T47D (cell line): ENCODE results near the gene PPP2R5E.
"Not testable (repeated sequence)": the region's sequence is repeated elsewhere in the genome, so short reads cannot be mapped to it uniquely, and the experiment has no call there.

ENCODE experiments used
- DNase-seq, 2 experiments: peaks; one replicate each; pipeline versions ENCODE4 v3.0.0 to v3.0.0-alpha.2; 2011 to 2012; ENCODE audit warnings: low read depth in 1 of 2, low spot score in 1 of 2
- JUND ChIP-seq: IDR thresholded peaks from 2 replicates; pipeline ENCODE4 v1.6.1; 2012; ENCODE audit warnings: low read depth
- in situ Hi-C: cut with HindIII; loops from 2 replicates; pipeline ENCODE4 v1.10.0; 2016; ENCODE audit warnings: low sequenced_read_pairs, low pct_unique_long_range_greater_than_20kb

PPP2R5E gene

DNA sequence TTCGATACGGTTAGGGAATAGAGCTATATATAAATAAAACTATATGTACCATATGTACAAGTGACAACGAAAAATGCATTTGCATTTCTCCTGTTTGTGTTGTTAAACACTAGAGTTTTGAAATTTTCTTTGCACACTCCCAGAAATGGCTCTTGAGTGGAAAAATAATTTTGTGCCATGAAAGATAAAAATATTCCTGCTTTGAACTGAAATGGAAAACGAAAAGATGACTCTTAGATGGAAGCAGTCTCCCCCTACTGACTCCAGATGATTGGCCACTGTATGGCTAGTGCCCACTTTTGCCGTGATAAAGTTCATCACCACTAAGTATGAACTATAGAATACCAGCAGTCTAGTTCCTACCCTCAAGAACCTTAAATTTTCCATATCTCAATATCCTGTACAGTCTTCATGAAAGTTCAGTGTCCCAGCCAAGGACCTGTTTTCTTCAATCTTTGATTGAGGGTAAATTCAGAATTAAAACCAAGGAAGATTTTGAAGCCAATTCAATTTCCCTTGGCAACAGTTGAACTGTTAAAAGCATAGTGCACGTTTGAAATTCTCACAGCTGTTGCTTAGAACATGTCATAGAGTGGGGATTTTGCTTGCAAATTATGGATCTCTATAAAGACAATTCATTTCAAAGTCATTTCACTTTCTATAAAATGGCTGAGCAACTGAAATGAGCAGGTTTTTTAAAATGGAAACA is 1.6 kb upstream of the PPP2R5E start:
- no peak for TF ChIP-seq JUND
- in situ Hi-C loops: no loop called here
- DNase-seq: peak in 1 of 2 experiments; percentile 24

DNA sequence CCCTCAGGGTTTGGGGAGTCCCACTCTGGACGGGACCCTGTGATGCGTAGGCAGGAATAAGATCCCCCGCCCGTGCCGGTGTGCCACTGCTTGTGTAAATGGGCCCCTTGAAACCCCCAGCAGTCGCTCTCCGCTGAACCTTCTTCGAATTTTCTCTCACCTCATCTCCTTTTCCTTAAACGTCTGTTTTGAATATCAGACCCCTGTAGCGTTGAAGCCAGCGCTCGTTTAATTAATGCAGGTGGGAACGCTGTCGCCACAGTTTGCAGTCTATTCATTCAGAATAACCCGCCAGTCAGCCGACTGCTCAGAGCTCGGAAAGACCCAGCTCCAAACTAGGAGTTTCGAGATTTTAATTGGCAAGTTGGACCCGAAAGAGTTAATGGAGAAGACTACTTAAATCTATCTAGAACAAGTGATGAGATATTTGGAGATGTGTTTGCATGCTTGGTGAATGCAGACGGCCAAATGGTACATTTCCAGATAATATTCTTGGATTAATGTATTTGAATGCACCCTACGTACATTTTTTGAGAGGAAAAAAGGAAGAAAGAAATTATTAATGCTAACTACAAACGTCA is 739 bp upstream of the PPP2R5E start:
- TF ChIP-seq JUND: no peak
- DNase-seq: no peak

DNA sequence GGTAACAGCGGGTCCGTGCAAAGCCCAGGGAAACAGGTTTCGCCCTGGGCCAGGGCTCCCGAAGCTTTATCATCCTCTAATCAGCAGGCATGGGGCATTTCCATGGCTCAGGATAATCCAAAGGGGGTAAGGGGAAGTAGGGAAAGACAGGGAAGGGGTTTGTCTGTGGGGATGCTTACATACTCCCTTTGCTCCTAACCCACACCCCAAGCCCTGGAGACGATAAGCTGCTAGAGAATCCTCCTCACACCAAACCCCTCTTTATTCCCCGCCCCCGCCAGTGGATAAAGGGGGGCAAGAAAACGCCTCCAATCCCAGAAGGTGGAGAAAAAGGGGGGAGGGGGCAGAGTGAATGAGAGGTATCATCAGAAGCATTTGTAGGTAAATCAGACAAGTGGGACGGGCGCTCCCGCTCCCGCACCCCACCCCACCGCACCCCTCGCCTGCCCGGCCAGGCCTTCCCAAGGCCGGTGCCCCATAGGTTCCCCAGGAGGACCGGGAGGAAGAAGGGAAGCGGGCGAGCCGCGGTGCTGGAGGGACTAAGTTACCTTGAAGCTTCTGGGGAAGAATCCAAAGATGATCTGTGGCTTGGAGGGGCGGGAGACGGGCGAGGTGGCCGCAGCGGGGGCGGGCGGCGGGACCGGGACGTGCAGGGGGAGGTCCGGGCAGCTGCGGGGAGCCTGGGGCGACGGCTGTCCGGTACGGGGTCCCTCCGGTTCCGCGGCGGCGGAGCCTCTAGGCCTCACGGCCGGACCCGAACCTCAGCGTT is 762 bp downstream of the PPP2R5E start:
- in situ Hi-C loops: no loop called here
- no peak for TF ChIP-seq JUND
- DNase-seq: peak in 1 of 2 experiments; percentile 30

More for the DNA sequence above, 739 bp upstream of the PPP2R5E start:
- in situ Hi-C loops: no loop called here

DNA sequence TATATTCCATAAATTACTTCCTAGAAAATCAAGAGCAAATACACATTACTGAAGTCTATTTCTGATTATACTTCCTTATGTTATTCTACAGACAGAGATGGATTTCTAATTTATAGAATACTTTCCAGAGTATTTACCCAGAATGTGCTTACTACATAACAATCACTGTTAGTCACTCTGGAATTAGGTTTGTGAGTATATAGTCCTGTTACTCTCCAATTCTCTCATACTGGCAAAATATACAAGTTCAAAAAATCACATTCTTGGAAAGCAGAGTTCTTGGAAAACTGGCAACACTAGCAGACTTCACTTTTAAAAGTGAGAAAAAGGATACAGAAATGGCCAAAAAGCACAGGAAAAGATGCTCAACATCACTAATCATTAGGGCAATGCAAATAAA is 7.3 kb downstream of the PPP2R5E start:
- no peak for TF ChIP-seq JUND
- no peak for DNase-seq
- in situ Hi-C loops: no loop called here

DNA sequence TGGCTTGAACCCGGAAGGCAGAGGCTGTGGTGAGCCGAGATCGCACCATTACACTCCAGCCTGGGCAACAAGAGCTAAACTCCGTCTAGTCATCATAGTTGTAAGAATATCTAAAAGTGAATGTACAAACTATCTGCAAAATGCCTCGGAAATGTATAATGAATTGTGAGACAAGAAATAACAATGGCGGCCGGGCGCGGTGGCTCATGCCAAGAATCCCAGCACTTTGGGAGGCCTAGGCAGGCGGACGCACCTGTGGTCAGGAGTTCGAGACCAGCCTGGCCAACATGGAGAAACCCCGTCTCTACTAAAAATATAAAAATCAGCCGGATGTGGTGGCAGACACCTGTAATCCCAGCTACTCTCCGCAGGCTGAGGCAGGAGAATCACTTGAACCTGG is 9.7 kb downstream of the PPP2R5E start:
- in situ Hi-C loops: no loop called here
- DNase-seq: no peak
- no peak for TF ChIP-seq JUND

DNA sequence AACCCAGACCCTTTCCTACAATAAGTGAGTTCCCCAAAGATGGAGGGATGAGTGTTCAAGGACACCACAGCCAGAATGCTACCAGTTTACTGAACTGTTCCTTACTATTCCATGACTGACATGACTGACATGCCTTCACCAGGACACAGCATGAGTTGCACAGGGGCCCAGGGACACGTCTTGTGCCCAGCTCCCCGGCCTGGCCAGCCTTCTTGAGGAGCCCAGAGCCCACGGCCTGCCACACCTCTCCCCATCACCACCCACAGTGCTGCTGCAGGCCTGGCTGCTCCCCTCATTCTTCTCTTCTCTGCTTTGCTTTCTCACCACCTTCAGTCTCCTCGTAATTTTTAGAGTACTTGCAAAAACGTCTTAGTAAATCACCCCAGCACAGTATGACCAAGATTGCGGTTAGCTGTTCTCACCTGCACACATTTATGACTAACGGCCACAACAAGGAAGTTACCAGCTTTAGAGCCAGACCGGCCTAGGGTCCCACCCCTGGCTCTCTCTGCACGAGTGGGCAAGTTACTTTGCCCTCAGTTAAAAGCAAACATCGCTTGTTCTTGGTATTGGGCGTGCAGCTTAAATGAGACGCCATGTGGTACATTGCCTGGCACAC is 18.5 kb downstream of the PPP2R5E start:
- no peak for DNase-seq
- in situ Hi-C loops: no loop called here

DNA sequence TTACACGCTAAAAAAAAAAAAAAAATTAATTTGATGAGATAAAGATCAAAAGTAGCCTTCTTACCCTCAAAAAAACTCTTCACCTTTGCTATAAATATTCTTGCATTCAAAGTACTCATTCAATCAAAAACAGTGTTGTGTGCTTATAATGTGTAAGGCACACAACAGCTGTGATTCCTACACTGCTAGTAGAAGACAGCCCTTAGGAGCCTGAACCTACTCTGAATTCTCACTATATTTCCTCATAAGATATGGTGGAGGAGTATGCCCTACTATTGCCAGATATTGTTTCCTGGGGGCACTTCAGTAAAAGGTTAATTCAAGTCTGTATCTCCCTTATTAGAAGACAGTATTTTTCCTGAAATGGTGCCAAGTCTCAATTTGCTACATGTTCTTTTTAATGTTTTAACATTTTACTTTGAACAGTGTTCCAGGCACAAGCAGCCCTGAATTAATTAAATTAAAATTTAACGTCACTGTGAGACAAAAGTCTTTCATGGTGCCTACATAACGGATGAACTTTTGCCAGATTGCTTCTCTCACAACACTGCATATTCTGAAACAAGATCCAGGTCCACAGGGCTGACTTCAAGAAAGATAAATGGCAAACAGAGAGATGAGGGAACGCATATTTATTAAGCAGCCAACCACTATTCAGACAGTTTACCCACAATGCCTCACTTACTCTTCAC is 19.3 kb downstream of the PPP2R5E start:
- no peak for DNase-seq
- in situ Hi-C loops: no loop called here
- TF ChIP-seq JUND: no peak

More for the DNA sequence above, 18.5 kb downstream of the PPP2R5E start:
- TF ChIP-seq JUND: no peak

DNA sequence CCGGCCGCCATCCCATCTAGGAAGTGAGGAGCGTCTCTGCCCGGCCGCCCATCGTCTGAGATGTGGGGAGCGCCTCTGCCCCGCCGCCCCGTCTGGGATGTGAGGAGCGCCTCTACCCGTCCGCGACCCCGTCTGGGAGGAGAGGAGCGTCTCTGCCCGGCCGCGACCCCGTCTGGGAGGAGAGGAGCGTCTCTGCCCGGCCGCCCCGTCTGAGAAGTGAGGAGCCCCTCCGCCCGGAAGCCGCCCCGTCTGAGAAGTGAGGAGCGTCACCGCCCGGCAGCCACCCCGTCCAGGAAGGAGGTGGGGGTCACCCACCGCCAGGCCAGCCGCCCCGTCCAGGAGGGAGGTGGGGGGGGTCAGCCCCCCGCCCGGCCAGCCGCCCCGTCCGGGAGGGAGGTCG is 20.7 kb downstream of the PPP2R5E start:
- DNase-seq, in situ Hi-C loops: not testable (repeated sequence)

DNA sequence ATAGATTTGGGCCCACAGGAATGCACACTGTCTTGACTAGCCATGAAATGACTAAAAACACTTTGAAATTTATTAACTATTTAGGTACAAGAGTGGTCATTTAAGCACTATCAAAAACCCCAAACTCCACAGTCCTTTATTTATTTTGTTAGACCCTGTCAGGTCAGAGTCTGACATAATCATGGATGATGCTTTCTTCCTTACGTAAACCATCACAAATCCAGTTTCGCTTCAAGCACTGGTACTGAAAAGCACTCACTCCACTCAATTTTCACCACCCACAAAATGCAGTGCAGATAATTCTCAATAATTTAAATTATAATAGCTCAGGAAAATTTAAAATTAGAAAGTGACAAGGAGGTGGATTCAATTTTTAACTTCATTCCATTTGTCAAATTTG is 25.8 kb downstream of the PPP2R5E start:
- TF ChIP-seq JUND: no peak
- in situ Hi-C loops: no loop called here

DNA sequence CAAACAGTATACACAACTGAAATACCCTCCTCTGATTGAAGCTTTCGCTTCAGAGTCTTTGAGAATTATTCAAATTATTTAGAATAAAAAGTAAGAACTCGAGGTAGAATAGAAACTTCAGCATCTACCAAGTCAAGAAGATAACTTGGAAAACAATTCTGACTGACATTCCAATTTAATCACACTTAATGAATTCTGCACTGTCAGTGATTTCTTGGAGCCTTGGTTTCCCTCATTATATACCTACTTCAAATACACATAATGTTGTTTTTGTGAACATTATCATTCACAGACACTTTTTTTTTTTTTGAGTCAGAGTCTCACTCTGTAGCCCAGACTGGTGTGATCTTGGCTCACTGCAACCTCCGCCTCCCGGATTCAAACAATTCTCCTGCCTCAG is 27.9 kb downstream of the PPP2R5E start:
- in situ Hi-C loops: no loop called here
- TF ChIP-seq JUND: no peak

More for the DNA sequence above, 25.8 kb downstream of the PPP2R5E start:
- no peak for DNase-seq

DNA sequence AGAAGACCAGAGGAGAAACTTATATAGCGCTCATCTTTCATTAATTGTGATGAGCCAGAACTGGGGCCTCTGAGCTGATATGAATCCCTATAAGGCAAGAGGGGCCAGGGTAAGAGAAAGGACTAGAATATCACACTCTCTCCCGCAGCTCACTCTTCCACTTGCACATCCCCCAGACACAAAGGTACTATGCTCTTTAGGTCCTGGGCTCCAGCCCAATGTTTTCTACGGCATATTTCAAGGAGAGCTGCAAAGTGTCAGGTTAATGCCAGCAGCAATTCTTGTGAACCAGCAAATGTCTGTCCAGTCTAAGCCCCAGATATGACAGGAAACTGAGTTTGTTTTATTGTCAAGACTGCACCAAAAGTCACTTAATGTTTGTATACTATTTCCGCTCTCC is 29.4 kb downstream of the PPP2R5E start:
- no peak for TF ChIP-seq JUND
- in situ Hi-C loops: no loop called here
- DNase-seq: no peak

More for the DNA sequence above, 27.9 kb downstream of the PPP2R5E start:
- DNase-seq: no peak

DNA sequence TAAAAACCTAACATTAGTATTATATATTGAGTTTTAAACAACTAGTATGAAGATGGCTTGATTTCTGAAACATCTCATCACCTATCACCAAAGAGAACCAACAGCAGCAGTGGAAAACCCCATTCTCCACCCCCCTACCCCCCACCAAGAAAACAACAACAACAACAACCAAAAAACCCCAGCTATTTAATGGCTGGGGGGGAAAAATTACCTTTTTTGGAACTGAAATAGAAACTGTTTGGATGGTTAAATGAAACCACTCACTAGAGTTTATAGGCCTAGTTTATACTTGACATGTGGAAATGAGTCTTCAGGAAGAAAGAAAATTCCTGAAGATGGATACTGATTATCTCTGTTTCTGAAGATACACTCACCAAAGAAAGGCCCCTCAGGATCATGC is 30.3 kb downstream of the PPP2R5E start:
- no peak for DNase-seq
- in situ Hi-C loops: no loop called here
- no peak for TF ChIP-seq JUND
